Measurements from ENCODE around the gene CEACAM18.
A peak's percentile ranks its signal among the peaks of the same experiment; 100 is the strongest.

The CEACAM18 gene

DNA sequence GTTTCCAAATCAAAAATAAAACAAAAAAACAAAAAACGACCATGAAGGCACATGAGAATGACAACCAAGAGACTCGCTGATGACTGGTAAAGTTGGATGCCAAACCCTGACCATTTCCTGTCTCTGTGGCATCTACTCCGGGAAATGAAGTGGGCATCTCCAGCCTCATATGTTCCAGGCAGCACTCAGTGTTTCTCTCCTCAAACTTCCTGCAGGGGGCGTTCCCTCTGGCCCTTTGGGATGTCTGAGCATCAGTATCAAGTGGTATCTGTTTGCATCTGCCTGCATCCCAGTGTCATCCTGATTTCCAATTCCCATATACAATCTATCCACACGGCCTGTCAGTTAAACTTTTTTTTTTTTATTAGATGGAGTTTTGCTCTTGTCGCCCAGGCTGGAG lies 33.0 kb downstream of the CEACAM18 start:
- H3K9me3 Mint-ChIP-seq = no peaks in the 10 kb centered on the region
- no peaks in the 10 kb centered on the region for H3K36me3 Mint-ChIP-seq (ENCODE audit: low read depth)
- H3K4me1 Mint-ChIP-seq (ENCODE audit: low read depth) = peaks cover 50% of the 10 kb centered on the region
- no peak overlapping the region for H3K27ac Mint-ChIP-seq
- H3K27me3 Mint-ChIP-seq = no peaks in the 10 kb centered on the region
- H3K4me3 Mint-ChIP-seq = no peak overlapping the region
- intact Hi-C loops (cut with micrococcal nuclease) = no loop called here

DNA sequence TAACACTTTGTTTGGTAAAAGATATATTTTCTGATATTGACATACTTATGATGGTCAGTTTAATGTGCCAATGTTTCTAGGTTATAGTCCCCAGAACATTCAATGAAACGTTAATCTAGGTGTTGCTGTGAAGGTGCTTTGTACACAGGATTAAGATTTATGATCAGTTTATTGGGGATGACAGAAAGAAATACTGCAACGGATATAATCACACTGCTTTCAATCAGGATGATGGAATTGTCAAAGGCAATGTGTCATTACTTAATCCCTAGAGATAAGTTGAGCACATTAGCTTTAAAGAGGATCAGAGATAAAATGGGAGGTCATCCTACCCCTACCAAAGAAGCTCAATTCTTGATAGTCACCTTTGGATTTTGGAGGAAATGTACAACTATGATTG lies 35.6 kb downstream of the CEACAM18 start:
- no peaks in the 10 kb centered on the region for H3K27me3 Mint-ChIP-seq
- H3K9me3 Mint-ChIP-seq = peaks cover 20% of the 10 kb centered on the region
- H3K36me3 Mint-ChIP-seq (ENCODE audit: low read depth) = peaks cover 6% of the 10 kb centered on the region
- no peak overlapping the region for H3K27ac Mint-ChIP-seq
- H3K4me3 Mint-ChIP-seq = no peak overlapping the region
- peaks cover 24% of the 10 kb centered on the region for H3K4me1 Mint-ChIP-seq (ENCODE audit: low read depth)
- intact Hi-C loops (cut with micrococcal nuclease) = no loop called here

GRCh38 chr19:51514866-51515481 lies 36.6 kb downstream of the CEACAM18 start:
- Mint-ChIP-seq H3K27ac (no peak overlapping the region), H3K27me3 (no peaks in the 10 kb centered on the region), H3K9me3 (peaks cover 22% of the 10 kb centered on the region), H3K4me3 (no peak overlapping the region), H3K4me1 (ENCODE audit: low read depth) (peaks cover 14% of the 10 kb centered on the region), H3K36me3 (ENCODE audit: low read depth) (peaks cover 6% of the 10 kb centered on the region)
- intact Hi-C loops (cut with micrococcal nuclease) = loop anchor here (1.0 kb wide), 1 partner anchor 42 kb away; no protein-coding TSS in a partner anchor

- Mint-ChIP-seq H3K9me3 (peaks cover 22% of the 10 kb centered on the region), H3K4me1 (ENCODE audit: low read depth) (peaks cover 20% of the 10 kb centered on the region), H3K27ac (no peak overlapping the region), H3K27me3 (peaks cover 1% of the 10 kb centered on the region), H3K36me3 (ENCODE audit: low read depth) (peaks cover 6% of the 10 kb centered on the region), H3K4me3 (no peak overlapping the region)
- intact Hi-C loops (cut with micrococcal nuclease) = no loop called here
Observed at GRCh38 chr19:51520728-51521127, 42.4 kb downstream of the CEACAM18 start.

DNA sequence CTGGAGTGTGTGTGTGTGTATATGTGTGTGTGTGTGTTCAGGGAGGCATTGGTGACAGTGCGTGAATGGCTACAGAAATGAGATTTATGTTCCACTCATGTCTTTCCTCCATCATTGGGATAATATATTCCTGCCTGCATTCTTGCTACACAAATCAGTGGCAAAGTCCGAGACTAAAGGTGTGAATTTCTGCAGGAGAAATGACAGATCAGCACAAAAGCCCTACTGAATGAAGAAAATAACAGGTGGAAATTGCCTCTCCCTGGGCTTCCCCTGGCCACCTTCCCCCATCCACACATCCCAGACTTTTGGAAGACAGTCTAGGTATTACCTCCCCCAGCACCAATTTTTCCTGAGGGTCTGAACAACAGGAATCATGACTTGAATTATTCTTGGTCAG lies 43.0 kb downstream of the CEACAM18 start:
- Mint-ChIP-seq H3K27ac (no peak overlapping the region), H3K4me1 (ENCODE audit: low read depth) (peaks cover 26% of the 10 kb centered on the region), H3K4me3 (no peak overlapping the region), H3K9me3 (peaks cover 22% of the 10 kb centered on the region), H3K36me3 (ENCODE audit: low read depth) (peaks cover 6% of the 10 kb centered on the region), H3K27me3 (peaks cover 1% of the 10 kb centered on the region)
- intact Hi-C loops (cut with micrococcal nuclease) = no loop called here

- Mint-ChIP-seq H3K9me3 (peaks cover 22% of the 10 kb centered on the region), H3K4me1 (ENCODE audit: low read depth) (peaks cover 26% of the 10 kb centered on the region), H3K27ac (no peak overlapping the region), H3K27me3 (peaks cover 4% of the 10 kb centered on the region), H3K36me3 (ENCODE audit: low read depth) (peaks cover 6% of the 10 kb centered on the region), H3K4me3 (no peak overlapping the region)
- intact Hi-C loops (cut with micrococcal nuclease) = no loop called here
Observed at GRCh38 chr19:51521781-51522180, 43.4 kb downstream of the CEACAM18 start.

GRCh38 chr19:51524666-51525264 lies 46.4 kb downstream of the CEACAM18 start:
- H3K27me3 Mint-ChIP-seq = peaks cover 16% of the 10 kb centered on the region
- no peak overlapping the region for H3K4me3 Mint-ChIP-seq
- H3K9me3 Mint-ChIP-seq = no peaks in the 10 kb centered on the region
- H3K4me1 Mint-ChIP-seq (ENCODE audit: low read depth) = peaks cover 26% of the 10 kb centered on the region
- H3K27ac Mint-ChIP-seq = no peak overlapping the region
- intact Hi-C loops (cut with micrococcal nuclease) = no loop called here
- H3K36me3 Mint-ChIP-seq (ENCODE audit: low read depth) = no peaks in the 10 kb centered on the region

DNA sequence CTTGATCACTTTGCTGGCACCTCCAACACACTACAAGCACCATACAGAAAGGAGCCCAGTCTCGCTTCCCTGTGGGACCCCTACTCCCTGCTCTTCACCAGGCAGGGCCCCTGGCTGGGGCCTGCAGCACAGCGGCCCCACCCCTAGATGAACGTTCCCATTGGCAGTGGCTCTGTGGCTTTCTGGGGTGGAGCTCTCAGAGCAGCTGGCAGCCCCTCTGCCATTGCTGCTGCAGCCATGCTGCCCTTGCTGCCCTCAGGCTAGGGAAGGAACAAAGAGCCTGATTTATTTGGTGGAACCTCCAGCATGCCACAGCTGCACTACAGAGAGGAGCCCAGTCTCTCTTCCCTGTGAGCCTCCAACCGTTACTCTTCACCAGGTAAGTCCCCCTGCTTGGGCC lies 47.3 kb downstream of the CEACAM18 start:
- intact Hi-C loops (cut with micrococcal nuclease) = no loop called here
- H3K36me3 Mint-ChIP-seq (ENCODE audit: low read depth) = no peaks in the 10 kb centered on the region
- H3K4me3 Mint-ChIP-seq = no peak overlapping the region
- peaks cover 32% of the 10 kb centered on the region for H3K4me1 Mint-ChIP-seq (ENCODE audit: low read depth)
- H3K27me3 Mint-ChIP-seq = peaks cover 24% of the 10 kb centered on the region
- no peak overlapping the region for H3K27ac Mint-ChIP-seq
- H3K9me3 Mint-ChIP-seq = no peaks in the 10 kb centered on the region

- no peaks in the 10 kb centered on the region for H3K9me3 Mint-ChIP-seq
- no peak overlapping the region for H3K27ac Mint-ChIP-seq
- no peak overlapping the region for H3K4me3 Mint-ChIP-seq
- peaks cover 34% of the 10 kb centered on the region for H3K27me3 Mint-ChIP-seq
- peaks cover 43% of the 10 kb centered on the region for H3K4me1 Mint-ChIP-seq (ENCODE audit: low read depth)
- H3K36me3 Mint-ChIP-seq (ENCODE audit: low read depth) = no peaks in the 10 kb centered on the region
- intact Hi-C loops (cut with micrococcal nuclease) = no loop called here
Observed at GRCh38 chr19:51529301-51529700, 51.0 kb downstream of the CEACAM18 start.

DNA sequence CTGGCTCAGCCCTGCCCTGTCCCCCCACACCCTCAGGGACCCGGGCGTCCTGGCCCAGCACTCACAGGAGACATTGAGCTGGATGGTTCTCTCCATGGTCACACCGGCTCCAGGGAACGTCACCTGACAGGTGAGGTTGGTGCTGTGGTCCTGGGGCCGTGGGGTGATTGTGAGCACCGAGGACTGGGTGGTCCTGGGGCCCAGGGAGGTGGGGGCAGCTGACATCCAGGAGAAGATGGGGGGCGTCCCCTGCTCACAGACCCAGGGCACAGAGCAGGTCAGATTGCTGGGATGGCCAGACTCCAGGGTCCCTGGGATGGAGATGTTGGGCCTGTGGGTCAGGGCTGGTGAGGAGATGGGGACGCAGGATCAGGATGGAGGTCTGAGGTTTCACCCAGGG lies 52.3 kb downstream of the CEACAM18 start:
- H3K4me1 Mint-ChIP-seq (ENCODE audit: low read depth) = peaks cover 41% of the 10 kb centered on the region
- intact Hi-C loops (cut with micrococcal nuclease) = no loop called here
- peaks cover 35% of the 10 kb centered on the region for H3K27me3 Mint-ChIP-seq
- H3K4me3 Mint-ChIP-seq = no peak overlapping the region
- no peak overlapping the region for H3K27ac Mint-ChIP-seq
- no peaks in the 10 kb centered on the region for H3K9me3 Mint-ChIP-seq
- H3K36me3 Mint-ChIP-seq (ENCODE audit: low read depth) = no peaks in the 10 kb centered on the region

GRCh38 chr19:51531349-51532315 lies 53.3 kb downstream of the CEACAM18 start, which contains the start of gene SIGLEC6:
TSS of gene SIGLEC6 (minus strand) at chr19:51531670. CDS start at chr19:51531648, 22 bp downstream.
- Mint-ChIP-seq H3K9me3 (no peaks in the 10 kb centered on the region), H3K4me3 (peak within 1 kb of the TSS; percentile 59), H3K27ac (peak within 1 kb of the TSS; percentile 65), H3K36me3 (ENCODE audit: low read depth) (no peaks in the 10 kb centered on the region), H3K27me3 (peaks cover 33% of the 10 kb centered on the region), H3K4me1 (ENCODE audit: low read depth) (peaks cover 40% of the 10 kb centered on the region)
- intact Hi-C loops (cut with micrococcal nuclease) = no loop called here

DNA sequence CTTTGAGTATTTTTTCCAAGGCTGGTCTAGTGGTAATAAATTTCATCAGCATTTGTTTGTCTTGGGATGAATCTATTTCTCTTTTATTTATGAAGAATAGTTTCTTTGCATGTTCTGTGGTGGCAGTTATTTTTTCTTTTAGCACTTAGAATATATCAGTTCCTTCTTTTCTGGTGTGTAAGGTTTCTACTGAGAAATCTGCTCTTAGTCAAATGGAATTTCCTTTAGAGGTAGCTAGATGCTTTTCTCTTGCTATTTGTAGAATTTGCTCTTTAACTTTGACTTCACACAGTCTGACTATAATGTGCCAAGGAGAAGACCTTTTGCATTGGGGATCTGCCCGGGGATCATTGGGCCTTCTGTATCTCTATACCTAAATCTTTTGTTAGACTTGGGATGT lies 57.2 kb downstream of the CEACAM18 start:
- Mint-ChIP-seq H3K27me3 (peaks cover 32% of the 10 kb centered on the region), H3K4me3 (no peak overlapping the region), H3K9me3 (no peaks in the 10 kb centered on the region), H3K36me3 (ENCODE audit: low read depth) (no peaks in the 10 kb centered on the region), H3K27ac (no peak overlapping the region), H3K4me1 (ENCODE audit: low read depth) (peaks cover 36% of the 10 kb centered on the region)
- intact Hi-C loops (cut with micrococcal nuclease) = no loop called here

- peaks cover 58% of the 10 kb centered on the region for H3K27me3 Mint-ChIP-seq
- H3K4me1 Mint-ChIP-seq (ENCODE audit: low read depth) = peaks cover 13% of the 10 kb centered on the region
- no peak overlapping the region for H3K27ac Mint-ChIP-seq
- no peaks in the 10 kb centered on the region for H3K9me3 Mint-ChIP-seq
- H3K4me3 Mint-ChIP-seq = no peak overlapping the region
- no peaks in the 10 kb centered on the region for H3K36me3 Mint-ChIP-seq (ENCODE audit: low read depth)
- intact Hi-C loops (cut with micrococcal nuclease) = no loop called here
Observed at GRCh38 chr19:51539821-51540366, 61.6 kb downstream of the CEACAM18 start.
